ENCODE data around the gene FBXL17.

Gene FBXL17

DNA sequence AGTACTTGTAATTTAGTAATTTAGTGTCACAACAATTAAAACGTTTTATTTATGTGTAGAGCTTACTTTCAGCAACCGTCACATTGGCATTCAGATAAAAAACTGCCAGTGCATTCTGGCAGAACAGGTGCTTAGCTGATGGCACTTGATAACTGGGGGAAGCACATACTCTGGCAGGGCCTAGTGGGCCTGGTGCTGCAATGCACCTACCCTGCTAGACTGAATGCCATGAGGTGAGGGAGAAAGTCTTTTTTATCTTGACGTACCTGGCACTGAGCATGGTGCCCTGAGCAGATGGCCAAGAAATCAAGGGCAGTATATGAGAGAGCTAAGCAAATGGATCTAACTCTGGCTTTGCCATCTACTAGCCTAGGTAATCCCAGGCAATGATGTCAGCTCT lies 430.6 kb downstream of the FBXL17 start:
- DNase-seq (ENCODE audit: low read depth), result no peak

DNA sequence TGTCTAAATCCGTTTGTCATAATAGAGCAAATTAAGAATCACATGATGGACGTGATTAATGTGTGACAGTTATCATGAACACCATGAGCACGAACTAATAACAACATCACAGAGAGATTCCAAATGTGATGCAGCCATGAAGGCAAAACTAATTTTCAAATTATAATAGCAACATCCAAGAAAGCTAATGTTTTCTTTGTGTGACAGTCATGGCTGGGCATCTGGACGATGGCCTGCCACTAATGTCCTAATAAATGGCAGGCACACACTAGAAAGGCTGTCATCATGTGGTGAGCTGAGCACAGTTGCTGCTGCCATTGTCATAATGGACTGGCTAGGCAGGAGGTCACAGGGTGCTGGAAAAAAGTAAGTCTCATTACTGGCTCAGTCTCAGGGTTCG lies 431.1 kb downstream of the FBXL17 start:
- no peak for DNase-seq (ENCODE audit: low read depth)

DNA sequence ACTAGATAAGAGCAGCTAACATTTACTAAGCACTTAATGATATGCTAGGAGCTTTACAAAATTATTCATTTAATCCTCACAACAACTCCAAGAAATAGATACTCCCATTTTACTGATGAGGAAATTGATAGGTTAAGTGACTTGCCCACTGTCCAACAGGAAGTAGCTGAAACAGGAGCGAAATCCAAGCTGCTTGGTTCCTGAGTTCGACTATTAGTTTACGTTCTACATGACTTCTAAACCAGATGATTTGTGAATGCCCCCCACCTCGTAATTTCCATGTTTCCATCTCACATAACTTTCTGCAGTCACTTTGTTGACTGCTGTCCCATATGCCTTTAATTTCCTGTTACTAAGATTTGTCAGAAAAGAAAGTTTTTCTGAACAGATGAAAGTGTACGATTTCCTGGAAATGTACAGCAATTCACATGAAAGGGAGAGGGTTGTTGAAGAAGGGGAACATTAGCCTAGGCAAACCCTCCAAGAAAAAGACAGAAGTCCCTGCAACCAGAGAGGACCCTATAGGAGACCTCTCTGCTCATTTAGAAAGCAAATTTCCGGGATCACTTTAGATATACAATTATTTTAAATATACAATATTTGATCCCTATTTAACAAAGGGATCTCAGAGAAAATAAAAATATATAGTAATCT lies 432.1 kb downstream of the FBXL17 start:
- no peak for DNase-seq (ENCODE audit: low read depth)

- no peak for DNase-seq (ENCODE audit: low read depth)
Observed at GRCh38 chr5:107948377-107948776, 433.5 kb downstream of the FBXL17 start.

DNA sequence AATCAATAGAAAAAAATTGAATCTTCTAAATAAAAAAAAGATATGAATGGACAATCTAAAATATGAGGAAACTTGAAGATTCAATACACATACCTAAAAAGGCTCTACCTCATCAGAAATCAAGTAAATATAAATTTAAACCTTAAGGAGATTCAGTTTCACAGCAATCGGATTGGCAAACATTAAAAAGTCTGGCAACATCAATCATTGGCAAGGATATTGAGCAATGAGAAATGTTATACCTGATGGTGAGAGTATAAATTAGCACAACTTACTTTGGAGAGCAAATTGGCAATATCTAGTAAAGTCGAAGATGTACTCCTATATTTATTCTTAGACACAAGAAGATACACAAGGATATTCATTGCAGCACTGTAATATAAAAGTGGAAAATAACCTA lies 436.8 kb downstream of the FBXL17 start:
- no peak for DNase-seq (ENCODE audit: low read depth)

GRCh38 chr5:107943923-107944322 lies 438.0 kb downstream of the FBXL17 start:
- no peak for DNase-seq (ENCODE audit: low read depth)

GRCh38 chr5:107941036-107941435 lies 440.9 kb downstream of the FBXL17 start:
- DNase-seq (ENCODE audit: low read depth), result no peak

DNA sequence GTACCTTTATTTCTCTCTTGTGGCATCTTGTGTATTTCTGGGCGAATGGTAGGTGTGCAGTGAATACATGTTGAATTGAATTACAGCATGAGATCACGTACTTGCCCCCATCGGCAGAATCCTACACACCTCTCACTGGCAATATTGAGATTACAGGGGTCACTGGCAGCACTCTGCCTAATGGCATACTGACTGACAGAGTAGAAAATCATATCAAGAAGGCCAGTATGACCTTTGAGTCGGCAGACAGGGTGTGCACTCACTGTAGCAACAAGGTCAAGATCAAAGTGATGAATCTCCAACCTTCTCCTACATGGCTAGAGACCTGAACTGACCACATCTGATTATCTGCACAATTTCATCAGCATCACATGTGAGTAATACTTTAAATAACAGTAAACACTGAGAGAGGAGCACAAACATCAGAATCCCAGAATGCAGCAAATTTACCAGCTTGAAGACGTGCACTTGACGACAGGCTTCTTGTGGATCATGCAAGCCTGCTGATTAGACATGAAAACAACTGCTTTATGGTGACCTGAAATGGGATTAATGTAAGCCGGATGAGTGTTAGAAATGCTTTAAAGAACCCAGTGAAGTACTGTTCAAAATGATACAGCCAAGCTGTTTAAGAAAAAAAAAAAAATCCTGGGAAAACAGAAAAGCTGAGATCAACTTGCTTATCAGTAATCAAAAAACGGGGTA lies 444.1 kb downstream of the FBXL17 start:
- no peak for DNase-seq (ENCODE audit: low read depth)

DNA sequence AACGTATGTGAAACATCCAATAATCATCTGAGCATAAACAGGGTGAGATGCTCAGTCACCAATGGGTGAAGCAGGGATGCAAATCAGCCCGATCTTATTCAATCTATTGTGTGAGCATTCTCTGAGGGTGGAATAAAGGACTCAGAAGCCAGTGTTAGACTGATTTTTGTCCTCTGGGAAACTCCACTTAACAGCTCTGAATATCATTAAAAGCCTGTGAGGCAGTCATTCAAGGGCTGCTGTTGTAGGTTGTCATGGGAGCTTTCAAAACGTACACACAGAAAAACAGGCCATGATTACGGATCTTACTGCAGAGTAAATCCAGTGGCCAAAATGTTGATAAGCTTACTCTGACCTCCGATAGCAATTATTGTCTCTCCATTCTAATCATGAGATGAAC lies 444.7 kb downstream of the FBXL17 start:
- DNase-seq (ENCODE audit: low read depth), result no peak

- DNase-seq (ENCODE audit: low read depth), result no peak
Observed at GRCh38 chr5:107936515-107936914, 445.4 kb downstream of the FBXL17 start.

- DNase-seq (ENCODE audit: low read depth), result no peak
Observed at GRCh38 chr5:107935645-107936044, 446.3 kb downstream of the FBXL17 start.

- no peak for DNase-seq (ENCODE audit: low read depth)
Observed at GRCh38 chr5:107933326-107933725, 448.6 kb downstream of the FBXL17 start.

GRCh38 chr5:107930891-107931290 lies 451.0 kb downstream of the FBXL17 start:
- no peak for DNase-seq (ENCODE audit: low read depth)

DNA sequence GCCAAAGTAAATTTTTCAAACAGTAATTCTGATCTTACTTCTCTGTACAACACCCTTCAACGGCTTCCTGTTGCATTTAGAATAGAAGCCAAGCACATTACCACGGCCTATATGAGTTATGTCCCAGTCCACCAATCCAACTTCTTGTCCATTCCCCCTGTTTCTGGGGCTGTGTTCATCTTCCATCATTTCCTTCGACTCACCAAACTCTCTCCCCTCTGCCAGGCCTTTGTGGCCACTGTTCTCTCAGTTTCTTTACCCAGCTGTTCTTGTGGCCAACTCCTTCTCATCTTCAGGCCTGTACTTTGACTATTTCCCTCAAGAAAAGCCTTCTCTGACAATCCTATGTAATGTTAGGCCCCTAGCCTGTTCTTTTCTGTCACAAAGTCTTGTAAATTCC lies 451.8 kb downstream of the FBXL17 start:
- no peak for DNase-seq (ENCODE audit: low read depth)

GRCh38 chr5:107929080-107929479 lies 452.8 kb downstream of the FBXL17 start:
- DNase-seq (ENCODE audit: low read depth), result no peak

DNA sequence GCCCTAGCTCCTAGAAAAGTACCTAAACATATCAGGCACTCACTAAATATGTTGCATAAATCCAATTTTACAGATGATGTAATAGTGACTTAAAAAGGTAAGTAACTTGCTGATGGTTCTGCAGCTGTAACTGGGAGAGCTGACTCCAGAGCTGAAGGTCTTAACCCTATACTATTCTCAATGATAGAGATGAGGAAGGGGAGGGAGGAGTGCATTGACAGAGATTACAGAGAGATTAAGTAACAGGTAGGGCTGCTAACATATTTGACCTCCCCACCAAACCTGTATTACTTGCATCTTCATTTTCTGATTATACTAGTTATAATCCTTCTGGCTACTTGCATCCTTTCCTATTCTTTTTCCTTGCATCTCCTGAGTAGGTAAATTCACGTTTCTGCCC lies 455.8 kb downstream of the FBXL17 start:
- no peak for DNase-seq (ENCODE audit: low read depth)

DNA sequence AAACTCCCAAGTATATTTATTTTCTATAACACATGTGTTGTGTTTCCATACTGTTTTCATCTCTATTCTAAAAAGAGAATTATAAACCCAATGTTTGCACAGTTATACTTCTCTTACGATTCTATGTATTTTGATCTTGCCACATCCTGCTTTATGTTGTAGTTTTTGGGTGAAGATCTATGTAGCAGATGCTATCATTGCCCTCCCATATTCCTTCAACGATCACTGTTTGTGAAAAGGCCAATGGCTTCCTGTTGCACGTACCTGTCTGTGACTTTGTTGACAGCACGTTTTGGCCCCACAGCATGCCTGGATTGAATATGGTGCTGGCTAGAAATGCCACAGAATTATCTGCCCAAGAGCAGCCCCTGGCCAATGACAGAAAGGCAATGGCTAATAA lies 456.7 kb downstream of the FBXL17 start:
- DNase-seq (ENCODE audit: low read depth), result no peak

DNA sequence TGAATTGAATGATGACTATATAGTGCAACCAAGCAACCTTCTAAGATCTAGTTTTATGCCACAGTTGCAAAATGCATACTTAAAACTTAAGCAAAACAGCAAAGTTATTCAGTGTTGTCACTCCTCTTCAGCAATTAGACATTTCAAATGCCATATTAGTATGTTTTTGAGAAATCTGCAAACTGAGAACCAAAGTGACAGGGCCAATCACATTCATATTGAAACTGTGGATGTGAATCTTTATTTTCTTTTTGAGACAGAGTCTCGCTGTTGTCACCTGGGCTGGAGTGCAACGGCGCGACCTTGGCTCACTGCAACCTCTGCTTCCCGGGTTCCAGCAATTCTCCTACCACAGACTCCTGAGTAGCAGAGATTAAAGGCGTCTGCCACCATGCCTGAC lies 461.9 kb downstream of the FBXL17 start:
- DNase-seq (ENCODE audit: low read depth), result no peak

GRCh38 chr5:107919361-107919760 lies 462.5 kb downstream of the FBXL17 start:
- DNase-seq (ENCODE audit: low read depth), result no peak

- DNase-seq (ENCODE audit: low read depth), result no peak
Observed at GRCh38 chr5:107917983-107918382, 463.9 kb downstream of the FBXL17 start.

DNA sequence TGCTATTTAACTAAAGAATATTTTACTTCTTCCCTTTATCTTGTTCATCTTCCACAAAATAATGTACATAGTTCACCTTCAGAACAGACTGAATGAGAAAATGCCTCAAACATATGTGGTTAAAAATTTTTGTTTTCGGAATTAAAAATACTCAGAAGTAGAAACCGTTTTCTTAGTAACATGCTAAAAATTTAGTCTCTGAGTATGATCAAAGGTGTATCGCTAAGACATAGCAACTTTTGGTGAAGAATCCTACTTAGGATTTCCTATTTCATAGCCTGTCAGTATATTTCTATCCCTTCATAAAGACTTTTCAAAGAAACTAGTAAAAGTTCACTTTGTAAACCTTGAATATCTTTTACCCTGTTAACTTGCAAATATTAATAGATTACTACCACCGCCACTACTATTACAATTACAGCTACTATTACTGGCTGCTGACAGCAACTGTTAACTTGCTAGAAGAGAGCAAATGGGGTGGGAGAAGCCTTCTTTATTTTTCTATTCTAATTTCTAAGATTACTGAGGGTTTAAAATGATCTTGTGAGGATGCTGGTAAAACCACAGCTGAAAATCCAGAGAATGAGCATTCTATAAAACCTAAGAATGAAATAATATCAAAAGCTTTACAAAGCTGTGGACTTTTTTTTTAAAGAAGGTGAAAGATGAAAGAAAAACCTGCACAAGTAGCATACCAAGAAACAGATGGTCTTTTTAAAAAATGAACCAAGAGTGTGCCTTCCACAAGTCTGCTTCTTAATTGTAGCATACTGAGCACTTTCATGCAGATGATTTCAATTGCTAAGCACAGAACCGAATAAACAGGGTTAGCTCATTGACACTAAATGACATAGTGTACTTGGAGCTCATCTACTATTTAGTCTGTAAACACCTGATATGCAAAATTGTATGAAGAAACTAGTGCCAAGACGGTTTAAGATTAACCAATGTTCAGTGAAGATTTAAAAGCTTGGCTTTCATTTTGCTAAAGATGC lies 464.9 kb downstream of the FBXL17 start:
- DNase-seq (ENCODE audit: low read depth), result no peak

GRCh38 chr5:107915176-107915812 lies 466.6 kb downstream of the FBXL17 start:
- no peak for DNase-seq (ENCODE audit: low read depth)

All from stimulated activated CD4-positive, alpha-beta T cell treated with anti-CD3 and anti-CD28 coated beads, Interleukin-2, amount 100 ng/mL, for 4 hours (primary cell).